ENCODE measurements around the gene MAVS. TPM values are rescaled to one million over a fixed set of nuclear protein-coding genes. Genes with fewer than 3 reads are reported as not detected.

The MAVS gene
- total RNA-seq, 1 experiment from 2014 or later: 32.3 TPM

- Histone ChIP-seq H3K4me1 (ENCODE audit: control insufficient read depth, insufficient read depth, low read length) (no peaks in the 10 kb centered on the region), H3K4me3 (ENCODE audit: low read depth in 2 of 2, low read length in 2 of 2) (no peak overlapping the region), H3K27ac (ENCODE audit: low read length) (no peak overlapping the region), H3K27me3 (ENCODE audit: control insufficient read depth, insufficient read depth, low read length) (no peaks in the 10 kb centered on the region), H3K9me3 (ENCODE audit: control insufficient read depth, insufficient read depth, low read depth, low read length) (peaks cover 2% of the 10 kb centered on the region; the same call in 1 of the 2 replicates), H3K36me3 (ENCODE audit: control insufficient read depth, insufficient read depth, low read length) (peaks cover 4% of the 10 kb centered on the region; the same call in 1 of the 2 replicates)
- no peak for TF ChIP-seq POLR2AphosphoS5 (IDR thresholded peaks at IDR 0.05; ENCODE audit: low read depth, low read length)
- no peak for TF ChIP-seq REST (IDR thresholded peaks at IDR 0.05; ENCODE audit: insufficient read depth in 1 of 2, low read depth in 2 of 2, low read length in 1 of 2)
- TF ChIP-seq SIN3A (IDR thresholded peaks at IDR 0.05; ENCODE audit: borderline replicate concordance, insufficient read depth, low read depth, low read length): no peak
- no peak for TF ChIP-seq TCF7L2 (IDR thresholded peaks at IDR 0.05; ENCODE audit: low read depth, low read length)
- TF ChIP-seq CTCF (IDR thresholded peaks at IDR 0.05): no peak
- ChIA-PET CTCF (interaction anchor here (0.6 kb wide), 1 partner anchor 11 kb away, joined by 9 read pairs; no protein-coding TSS in a partner anchor), POLR2A (interaction anchor here (0.5 to 0.6 kb wide), 2 partner anchors 31 to 706 kb away, joined by 4 read pairs; no protein-coding TSS in a partner anchor)
- in situ Hi-C loops (cut with HindIII; ENCODE audit: low pct_unique_long_range_greater_than_20kb, low sequenced_read_pairs) (no loop called here), intact Hi-C loops (cut with micrococcal nuclease; ENCODE audit: unreplicated experiment) (no loop called here)
- peak; percentile 29 for ATAC-seq
- no peak for DNase-seq (ENCODE audit: low read depth, low spot score)
- BruUV-seq (replicated peaks): no TSS peak
Measured at GRCh38 chr20:3866464-3866863, 19.8 kb downstream of the MAVS start.

- TSS peak; percentile 44 for BruUV-seq (replicated peaks)
- in situ Hi-C loops (cut with HindIII; ENCODE audit: low pct_unique_long_range_greater_than_20kb, low sequenced_read_pairs): no loop called here
- ATAC-seq: no peak
- intact Hi-C loops (cut with micrococcal nuclease; ENCODE audit: unreplicated experiment): no loop called here
- DNase-seq (ENCODE audit: low read depth, low spot score): no peak
- Histone ChIP-seq H3K4me3 (ENCODE audit: low read depth in 2 of 2, low read length in 2 of 2) (no peak overlapping the region), H3K36me3 (ENCODE audit: control insufficient read depth, insufficient read depth, low read length) (no peaks in the 10 kb centered on the region), H3K27ac (ENCODE audit: low read length) (no peak overlapping the region), H3K9me3 (ENCODE audit: control insufficient read depth, insufficient read depth, low read depth, low read length) (no peaks in the 10 kb centered on the region), H3K27me3 (ENCODE audit: control insufficient read depth, insufficient read depth, low read length) (no peaks in the 10 kb centered on the region), H3K4me1 (ENCODE audit: control insufficient read depth, insufficient read depth, low read length) (no peaks in the 10 kb centered on the region)
- TF ChIP-seq SIN3A (IDR thresholded peaks at IDR 0.05; ENCODE audit: borderline replicate concordance, insufficient read depth, low read depth, low read length): no peak
- ChIA-PET CTCF (no interaction called here), POLR2A (no interaction called here)
Measured at GRCh38 chr20:3867802-3868201, 21.2 kb downstream of the MAVS start.

GRCh38 chr20:3869839-3870634, 23.4 kb downstream of the MAVS start:
- no peak for TF ChIP-seq POLR2AphosphoS5 (IDR thresholded peaks at IDR 0.05; ENCODE audit: low read depth, low read length)
- TF ChIP-seq TCF7L2 (IDR thresholded peaks at IDR 0.05; ENCODE audit: low read depth, low read length): no peak
- no peak for TF ChIP-seq SIN3A (IDR thresholded peaks at IDR 0.05; ENCODE audit: borderline replicate concordance, insufficient read depth, low read depth, low read length)
- TF ChIP-seq REST (IDR thresholded peaks at IDR 0.05; ENCODE audit: insufficient read depth in 1 of 2, low read depth in 2 of 2, low read length in 1 of 2): no peak
- TF ChIP-seq CTCF (IDR thresholded peaks at IDR 0.05): no peak
- H3K36me3 ChIP-seq (ENCODE audit: control insufficient read depth, insufficient read depth, low read length): no peaks in the 10 kb centered on the region
- no peaks in the 10 kb centered on the region for H3K9me3 ChIP-seq (ENCODE audit: control insufficient read depth, insufficient read depth, low read depth, low read length)
- no peaks in the 10 kb centered on the region for H3K4me1 ChIP-seq (ENCODE audit: control insufficient read depth, insufficient read depth, low read length)
- ATAC-seq: no peak
- ChIA-PET CTCF (no interaction called here), POLR2A (no interaction called here)
- H3K4me3 ChIP-seq (ENCODE audit: low read depth in 2 of 2, low read length in 2 of 2): no peak overlapping the region
- intact Hi-C loops (cut with micrococcal nuclease; ENCODE audit: unreplicated experiment) (no loop called here), in situ Hi-C loops (cut with HindIII; ENCODE audit: low pct_unique_long_range_greater_than_20kb, low sequenced_read_pairs) (no loop called here)
- no TSS peak for BruUV-seq (replicated peaks)
- no peak for DNase-seq (ENCODE audit: low read depth, low spot score)
- H3K27ac ChIP-seq (ENCODE audit: low read length): no peak overlapping the region
- H3K27me3 ChIP-seq (ENCODE audit: control insufficient read depth, insufficient read depth, low read length): no peaks in the 10 kb centered on the region

Data from Panc1 (cell line).